ENCODE measurements around the gene RANBP17.

DNA sequence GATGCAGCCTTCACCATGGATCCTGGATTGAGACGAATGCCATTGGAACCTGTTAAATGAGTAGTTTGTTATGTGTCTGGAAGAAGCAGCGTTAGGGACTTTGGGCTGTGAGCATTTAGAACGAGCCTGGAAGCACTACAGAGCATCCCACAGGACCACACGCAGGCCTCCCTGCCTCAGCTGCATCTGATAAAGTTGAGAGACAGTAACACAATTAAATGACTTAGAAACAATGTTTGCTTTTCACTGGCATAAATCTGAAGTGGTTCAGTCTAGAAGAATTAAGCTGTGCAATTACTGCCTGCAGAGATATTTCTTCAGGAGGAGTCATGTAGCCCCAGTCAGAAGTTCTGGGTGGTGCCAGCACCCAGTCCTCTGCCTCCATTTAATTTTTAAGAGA, 437.4 kb downstream of the RANBP17 start:
- TF ChIP-seq, protein P1, sequence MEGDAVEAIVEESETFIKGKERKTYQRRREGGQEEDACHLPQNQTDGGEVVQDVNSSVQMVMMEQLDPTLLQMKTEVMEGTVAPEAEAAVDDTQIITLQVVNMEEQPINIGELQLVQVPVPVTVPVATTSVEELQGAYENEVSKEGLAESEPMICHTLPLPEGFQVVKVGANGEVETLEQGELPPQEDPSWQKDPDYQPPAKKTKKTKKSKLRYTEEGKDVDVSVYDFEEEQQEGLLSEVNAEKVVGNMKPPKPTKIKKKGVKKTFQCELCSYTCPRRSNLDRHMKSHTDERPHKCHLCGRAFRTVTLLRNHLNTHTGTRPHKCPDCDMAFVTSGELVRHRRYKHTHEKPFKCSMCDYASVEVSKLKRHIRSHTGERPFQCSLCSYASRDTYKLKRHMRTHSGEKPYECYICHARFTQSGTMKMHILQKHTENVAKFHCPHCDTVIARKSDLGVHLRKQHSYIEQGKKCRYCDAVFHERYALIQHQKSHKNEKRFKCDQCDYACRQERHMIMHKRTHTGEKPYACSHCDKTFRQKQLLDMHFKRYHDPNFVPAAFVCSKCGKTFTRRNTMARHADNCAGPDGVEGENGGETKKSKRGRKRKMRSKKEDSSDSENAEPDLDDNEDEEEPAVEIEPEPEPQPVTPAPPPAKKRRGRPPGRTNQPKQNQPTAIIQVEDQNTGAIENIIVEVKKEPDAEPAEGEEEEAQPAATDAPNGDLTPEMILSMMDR (IDR thresholded peaks at IDR 0.05): no peak
- TF ChIP-seq POLR2A (IDR thresholded peaks at IDR 0.05): no peak
- no peak for TF ChIP-seq POLR2AphosphoS5 (IDR thresholded peaks at IDR 0.05)
- TF ChIP-seq EP300 (IDR thresholded peaks at IDR 0.05; ENCODE audit: low read depth): no peak
